ENCODE measurements around the gene OR10A3. TPM values are rescaled to one million over a fixed set of nuclear protein-coding genes. Genes with fewer than 3 reads are reported as not detected.

OR10A3 gene
- total RNA-seq, 2 donors from 2014 or later: not detected

DNA sequence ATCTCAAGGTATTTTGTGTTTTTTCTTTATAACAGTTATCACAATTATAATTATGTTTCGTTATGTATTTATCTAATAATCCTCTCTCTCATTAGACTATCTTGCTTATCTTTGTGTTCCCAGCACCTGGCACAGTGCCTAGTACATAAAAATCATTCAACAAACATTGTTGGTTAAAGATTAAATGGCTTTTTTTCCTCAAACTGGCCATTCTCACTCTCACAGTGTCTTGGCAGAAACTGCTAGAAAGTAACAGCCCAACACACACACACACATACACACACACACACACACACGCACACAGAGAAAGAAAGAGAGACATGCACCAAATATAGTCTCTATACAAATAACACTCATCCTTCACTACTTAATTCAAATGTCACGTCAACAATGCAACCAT lies 47.3 kb downstream of the OR10A3 start:
- H3K4me3 Mint-ChIP-seq: no peak overlapping the region
- no peaks in the 10 kb centered on the region for H3K4me1 Mint-ChIP-seq (ENCODE audit: low read depth in 2 of 2)
- ATAC-seq (no peak), DNase-seq (ENCODE audit: low spot score) (no peak)
- H3K36me3 Mint-ChIP-seq: no peaks in the 10 kb centered on the region
- H3K27ac Mint-ChIP-seq: no peak overlapping the region
- peaks cover 7 to 19% of the 10 kb centered on the region in 2 donors for H3K27me3 Mint-ChIP-seq
- H3K9me3 Mint-ChIP-seq: no peaks in the 10 kb centered on the region

DNA sequence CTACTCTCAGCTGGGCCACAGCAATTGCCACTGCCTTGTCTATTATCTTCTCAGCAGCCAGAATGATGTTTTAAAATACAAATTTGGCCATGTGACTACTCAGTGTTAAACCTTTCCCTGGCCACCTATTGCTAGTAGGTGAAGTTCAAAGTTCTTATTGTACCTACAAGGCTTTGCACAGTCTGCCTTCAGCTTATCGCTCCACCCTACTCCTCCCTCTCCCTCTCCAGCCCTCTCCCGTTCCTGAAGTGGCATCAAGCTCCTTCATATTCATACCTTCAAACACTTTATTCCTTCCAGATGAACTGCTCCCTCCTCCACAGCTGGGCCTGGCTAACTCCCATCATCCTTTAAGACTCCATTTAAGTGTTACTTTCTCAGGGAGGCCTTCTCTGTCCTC lies 47.7 kb downstream of the OR10A3 start:
- no peak overlapping the region for H3K27ac Mint-ChIP-seq
- H3K27me3 Mint-ChIP-seq: peaks cover 7 to 20% of the 10 kb centered on the region in 2 donors
- no peaks in the 10 kb centered on the region for H3K4me1 Mint-ChIP-seq (ENCODE audit: low read depth in 2 of 2)
- ATAC-seq: no peak
- no peak for DNase-seq (ENCODE audit: low spot score)
- H3K9me3 Mint-ChIP-seq: no peaks in the 10 kb centered on the region
- H3K4me3 Mint-ChIP-seq: no peak overlapping the region
- no peaks in the 10 kb centered on the region for H3K36me3 Mint-ChIP-seq

- ATAC-seq (peak in 1 of 2 donors; percentile 50), DNase-seq (ENCODE audit: low spot score) (no peak)
- H3K4me1 Mint-ChIP-seq (ENCODE audit: low read depth in 2 of 2): no peaks in the 10 kb centered on the region
- H3K9me3 Mint-ChIP-seq: no peaks in the 10 kb centered on the region
- H3K27me3 Mint-ChIP-seq: peaks cover 9 to 20% of the 10 kb centered on the region in 2 donors
- no peak overlapping the region for H3K4me3 Mint-ChIP-seq
- no peaks in the 10 kb centered on the region for H3K36me3 Mint-ChIP-seq
- no peak overlapping the region for H3K27ac Mint-ChIP-seq
These were observed 48.7 kb downstream of the OR10A3 start for GRCh38 chr11:7892840-7893254.

GRCh38 chr11:7892059-7892699 lies 49.3 kb downstream of the OR10A3 start:
- no peak overlapping the region for H3K27ac Mint-ChIP-seq
- DNase-seq (ENCODE audit: low spot score): no peak
- no peaks in the 10 kb centered on the region for H3K36me3 Mint-ChIP-seq
- no peaks in the 10 kb centered on the region for H3K4me1 Mint-ChIP-seq (ENCODE audit: low read depth in 2 of 2)
- H3K4me3 Mint-ChIP-seq: no peak overlapping the region
- H3K9me3 Mint-ChIP-seq: no peaks in the 10 kb centered on the region
- ATAC-seq: no peak
- H3K27me3 Mint-ChIP-seq: peaks cover 9 to 20% of the 10 kb centered on the region in 2 donors

- peaks cover 7 to 19% of the 10 kb centered on the region in 2 donors for H3K27me3 Mint-ChIP-seq
- H3K27ac Mint-ChIP-seq: no peak overlapping the region
- H3K4me1 Mint-ChIP-seq (ENCODE audit: low read depth in 2 of 2): no peaks in the 10 kb centered on the region
- no peaks in the 10 kb centered on the region for H3K36me3 Mint-ChIP-seq
- no peak for DNase-seq (ENCODE audit: low spot score)
- no peak for ATAC-seq
- H3K4me3 Mint-ChIP-seq: no peak overlapping the region
- H3K9me3 Mint-ChIP-seq: no peaks in the 10 kb centered on the region
These were observed 50.9 kb downstream of the OR10A3 start for GRCh38 chr11:7890417-7891172.

DNA sequence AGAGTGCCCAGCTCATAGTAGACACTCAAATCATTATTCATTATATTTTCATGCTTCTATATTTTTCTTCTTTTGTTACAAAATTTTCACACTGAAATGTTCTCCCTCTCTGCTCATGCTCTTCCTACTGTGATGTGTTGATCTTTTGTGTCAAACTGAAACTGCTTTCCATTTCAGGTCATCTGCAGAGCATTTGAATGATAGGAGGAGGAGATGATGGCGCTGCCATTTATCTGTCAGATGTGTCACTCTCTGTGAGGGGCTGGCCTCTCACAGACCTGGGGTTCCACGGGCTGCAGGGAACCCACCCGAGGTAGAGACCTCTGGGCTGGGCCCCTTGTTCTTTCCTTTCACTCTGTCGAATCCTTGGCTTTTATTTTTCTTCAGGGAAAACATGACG lies 51.5 kb downstream of the OR10A3 start:
- H3K27me3 Mint-ChIP-seq: peaks cover 7 to 13% of the 10 kb centered on the region in 2 donors
- H3K9me3 Mint-ChIP-seq: no peaks in the 10 kb centered on the region
- no peak overlapping the region for H3K27ac Mint-ChIP-seq
- no peaks in the 10 kb centered on the region for H3K4me1 Mint-ChIP-seq (ENCODE audit: low read depth in 2 of 2)
- no peaks in the 10 kb centered on the region for H3K36me3 Mint-ChIP-seq
- H3K4me3 Mint-ChIP-seq: no peak overlapping the region
- ATAC-seq: no peak
- DNase-seq (ENCODE audit: low spot score): no peak

Other genes starting within 250 kb of the OR10A3 start
- gene OVCH2, start 235.2 kb downstream of the OR10A3 start, total RNA-seq: not detected
- gene OR5P2, start 144.8 kb downstream of the OR10A3 start, total RNA-seq: not detected
- gene OR5P3, start 110.9 kb downstream of the OR10A3 start, total RNA-seq: not detected
- not detected for gene OR10A6, start 10.4 kb downstream of the OR10A3 start, total RNA-seq
- gene NLRP10, start 23.7 kb upstream of the OR10A3 start, total RNA-seq: not detected
- 100 to 1,000 TPM; 186 to 208 TPM for gene EIF3F, start 45.6 kb upstream of the OR10A3 start, total RNA-seq
- gene TUB, start 139.5 kb upstream of the OR10A3 start, total RNA-seq: not detected
- 1 to 10 TPM; 1.4 to 4.3 TPM for gene RIC3, start 227.3 kb upstream of the OR10A3 start, total RNA-seq